H1 (cell line): ENCODE results near the gene BMF. TPM values are rescaled to one million over a fixed set of nuclear protein-coding genes. Genes with fewer than 3 reads are reported as not detected.

Experiments used
- CTCF ChIA-PET: fragments of 300-600 bp; sonication (Branson Sonifier 250); formaldehyde crosslinking; loops from one replicate; lab custom pipeline; 2021; ENCODE audit not compliant: partially characterized antibody; lab: Charles Lee
- POLR2A ChIA-PET: fragments of 300-600 bp; sonication (Branson Sonifier 250); formaldehyde crosslinking; loops from one replicate; lab custom pipeline; 2021; ENCODE audit warnings: inconsistent platforms; ENCODE audit not compliant: partially characterized antibody; lab: Charles Lee
- DNase-seq, 2 experiments: peaks; one replicate each; pipeline versions ENCODE4 v3.0.0 to v3.0.0-alpha.2; 2010 to 2022; ENCODE audit warnings: low spot score in 2 of 2, low read depth in 1 of 2, mixed read lengths in 1 of 2
- FAIRE-seq: peaks from 2 replicates; lab custom pipeline; 2011; peaks lifted over from hg19 to GRCh38; lab: Jason Lieb, UNC
- H2AFZ ChIP-seq: 2 replicates; pipeline ENCODE4 v1.8.1; 2012; ENCODE audit warnings: low read length, inconsistent platforms
- H2AK5ac ChIP-seq: 2 replicates; pipeline ENCODE4 v1.6.1; 2013; ENCODE audit warnings: low read depth, low read length
- H2BK120ac ChIP-seq: replicated peaks from 2 replicates; pipeline ENCODE3; 2013; ENCODE audit warnings: low read depth, low read length, inconsistent platforms
- H2BK12ac ChIP-seq: 2 replicates; pipeline ENCODE4 v1.6.1; 2013; ENCODE audit warnings: low read depth, low read length
- H2BK15ac ChIP-seq: 2 replicates; pipeline ENCODE4 v1.6.1; 2013; ENCODE audit warnings: low read length
- H2BK20ac ChIP-seq: 2 replicates; pipeline ENCODE4 v1.6.1; 2013; ENCODE audit warnings: low read length
- H2BK5ac ChIP-seq: 2 replicates; pipeline ENCODE4 v1.6.1; 2013; ENCODE audit warnings: low read depth, low read length
- H3K14ac ChIP-seq: 2 replicates; pipeline ENCODE4 v1.6.1; 2013; ENCODE audit warnings: inconsistent platforms; ENCODE audit not compliant: insufficient read length
- H3K18ac ChIP-seq: 2 replicates; pipeline ENCODE4 v1.6.1; 2013; ENCODE audit warnings: low read length; ENCODE audit errors: extremely low read depth
- H3K23ac ChIP-seq: 2 replicates; pipeline ENCODE4 v1.6.1; 2013; ENCODE audit warnings: inconsistent platforms; ENCODE audit not compliant: insufficient read length
- H3K23me2 ChIP-seq: 2 replicates; pipeline ENCODE4 v1.6.1; 2013; ENCODE audit warnings: low read depth, low read length
- H3K27ac ChIP-seq: 2 replicates; pipeline ENCODE4 v1.6.1; 2011; ENCODE audit warnings: low read depth, low read length, inconsistent platforms
- H3K27me3 ChIP-seq, 4 experiments: replicated peaks in 1 of 4; 1 replicate in 1 of 4; 2 replicates in 3 of 4; pipeline versions ENCODE4 v1.6.1 to v1.8.1; 2011 to 2013; ENCODE audit warnings: low read length in 3 of 4, mild to moderate bottlenecking in 3 of 4, inconsistent platforms in 2 of 4, mixed read lengths in 2 of 4, moderate library complexity in 1 of 4; ENCODE audit not compliant: control insufficient read depth in 3 of 4, insufficient read depth in 3 of 4; ENCODE audit errors: extremely low read depth in 1 of 4
- H3K36me3 ChIP-seq, 4 experiments: 2 replicates each; pipeline versions ENCODE4 v1.6.1 to v1.8.1; 2011 to 2013; ENCODE audit warnings: mild to moderate bottlenecking in 4 of 4, low read length in 3 of 4, moderate library complexity in 2 of 4, control low read depth in 1 of 4, inconsistent platforms in 1 of 4; ENCODE audit not compliant: insufficient read depth in 4 of 4, control insufficient read depth in 2 of 4
- H3K4ac ChIP-seq: replicated peaks from 2 replicates; pipeline ENCODE3; 2013; ENCODE audit warnings: low read length, low read depth, mixed read lengths, inconsistent platforms; ENCODE audit not compliant: insufficient read length
- H3K4me1 ChIP-seq, 4 experiments: replicated peaks in 1 of 4; 1 replicate in 1 of 4; 2 replicates in 3 of 4; pipeline versions ENCODE4 v1.6.1 to v1.8.1; 2011 to 2013; ENCODE audit warnings: low read length in 3 of 4, inconsistent platforms in 2 of 4, mixed read lengths in 1 of 4; ENCODE audit not compliant: insufficient read depth in 4 of 4, control insufficient read depth in 3 of 4
- H3K4me2 ChIP-seq, 2 experiments: 2 replicates each; pipeline versions ENCODE4 v1.6.1 to v1.8.1; 2011 to 2013; ENCODE audit warnings: low read depth in 2 of 2, low read length in 2 of 2, control low read depth in 1 of 2, inconsistent platforms in 1 of 2, mild to moderate bottlenecking in 1 of 2; ENCODE audit not compliant: insufficient read depth in 1 of 2
- H3K4me3 ChIP-seq, 4 experiments: fragments of 200-600, 300-600 bp in 1 of 4; sonication (generic), shearing (Covaris generic), sonication (Bioruptor Twin) in 1 of 4; 2 replicates each; pipeline versions ENCODE4 v1.5.1 to v1.8.1; 2011 to 2016; ENCODE audit warnings: low read length in 4 of 4, low read depth in 3 of 4, control low read depth in 2 of 4, inconsistent platforms in 2 of 4, mild to moderate bottlenecking in 2 of 4, mixed read lengths in 1 of 4, moderate library complexity in 1 of 4; ENCODE audit not compliant: insufficient read depth in 2 of 4; ENCODE audit errors: extremely low read depth in 1 of 4
- H3K56ac ChIP-seq: replicated peaks from 2 replicates; pipeline ENCODE3; 2013; ENCODE audit warnings: low read depth, mild to moderate bottlenecking, mixed read lengths, low read length, inconsistent platforms; ENCODE audit not compliant: insufficient read length
- H3K79me1 ChIP-seq: 2 replicates; pipeline ENCODE4 v1.6.1; 2013; ENCODE audit warnings: low read depth, low read length, control low read depth
- H3K79me2 ChIP-seq, 2 experiments: 2 replicates each; pipeline versions ENCODE4 v1.6.1 to v1.8.1; 2012 to 2013; ENCODE audit warnings: low read length in 2 of 2, mild to moderate bottlenecking in 2 of 2, inconsistent platforms in 1 of 2; ENCODE audit not compliant: insufficient read depth in 2 of 2, control insufficient read depth in 1 of 2
- H3K9ac ChIP-seq, 4 experiments: replicated peaks in 1 of 4; 1 replicate in 1 of 4; 2 replicates in 3 of 4; pipeline versions ENCODE4 v1.6.1 to v1.8.1; 2011 to 2013; ENCODE audit warnings: low read depth in 3 of 4, low read length in 3 of 4, control low read depth in 2 of 4, mild to moderate bottlenecking in 2 of 4, moderate library complexity in 2 of 4, inconsistent platforms in 1 of 4; ENCODE audit errors: extremely low read depth in 1 of 4
- H3K9me3 ChIP-seq, 2 experiments: 2 replicates each; pipeline versions ENCODE4 v1.6.1 to v1.8.1; 2012 to 2013; ENCODE audit warnings: mild to moderate bottlenecking in 2 of 2, moderate library complexity in 2 of 2, control low read depth in 1 of 2, inconsistent platforms in 1 of 2, low read depth in 1 of 2, low read length in 1 of 2, mixed read lengths in 1 of 2; ENCODE audit not compliant: insufficient read depth in 2 of 2
- H4K20me1 ChIP-seq, 2 experiments: replicated peaks in 1 of 2; 2 replicates each; pipeline versions ENCODE3 to v1.8.1; 2011 to 2013; ENCODE audit warnings: inconsistent platforms in 2 of 2, low read length in 2 of 2, mild to moderate bottlenecking in 1 of 2; ENCODE audit not compliant: insufficient read depth in 2 of 2, control insufficient read depth in 1 of 2
- H4K5ac ChIP-seq: 2 replicates; pipeline ENCODE4 v1.6.1; 2013; ENCODE audit warnings: low read length, low read depth, mixed read lengths, inconsistent platforms; ENCODE audit not compliant: insufficient read length
- H4K8ac ChIP-seq: 2 replicates; pipeline ENCODE4 v1.8.0; 2013; ENCODE audit warnings: mild to moderate bottlenecking, moderate library complexity, low read length, inconsistent platforms; ENCODE audit not compliant: insufficient read depth; ENCODE audit errors: extremely low read depth
- H4K91ac ChIP-seq: replicated peaks from 2 replicates; pipeline ENCODE3; 2013; ENCODE audit warnings: low read length, mixed read lengths, inconsistent platforms; ENCODE audit not compliant: insufficient read length
- ATF3 ChIP-seq: IDR thresholded peaks from 2 replicates; pipeline ENCODE4 v1.6.1; 2011; ENCODE audit warnings: low read depth, mild to moderate bottlenecking, low read length; ENCODE audit not compliant: insufficient read depth
- BRCA1 ChIP-seq: IDR thresholded peaks from 2 replicates; pipeline ENCODE4 v1.6.1; 2012; ENCODE audit warnings: low read depth, low read length, improper control_type of control experiment
- CBX8 ChIP-seq: fragments of 300-800, 300-1000 bp; sonication (generic); IDR thresholded peaks from 2 replicates; pipeline ENCODE4 v1.7.1; 2016; ENCODE audit warnings: low read depth, low read length, borderline replicate concordance
- E2F6 ChIP-seq: IDR thresholded peaks from 2 replicates; pipeline ENCODE4 v1.6.1; 2012; ENCODE audit warnings: inconsistent platforms
- KDM4A ChIP-seq: IDR thresholded peaks from one replicate; pipeline ENCODE4 v1.7.1; 2012; ENCODE audit warnings: low read depth, mild to moderate bottlenecking, moderate library complexity, low read length, inconsistent platforms; ENCODE audit not compliant: severe bottlenecking
- POLR2A ChIP-seq, 2 experiments: IDR thresholded peaks; 1 replicate in 1 of 2; 2 replicates in 1 of 2; pipeline ENCODE4 v1.6.1; 2011; ENCODE audit warnings: low read depth in 2 of 2, low read length in 2 of 2, mild to moderate bottlenecking in 2 of 2; ENCODE audit errors: control extremely low read depth in 1 of 2
- RBBP5 ChIP-seq: IDR thresholded peaks from 2 replicates; pipeline ENCODE4 v1.7.1; 2012; ENCODE audit warnings: low read depth, mild to moderate bottlenecking, inconsistent platforms, low read length, moderate library complexity, borderline replicate concordance
- RNF2 ChIP-seq: fragments of 200-900, 300-1000 bp; sonication (generic); IDR thresholded peaks from 2 replicates; pipeline ENCODE4 v1.7.1; 2016; ENCODE audit warnings: borderline replicate concordance, low read depth, mild to moderate bottlenecking, antibody characterized with exemption, low read length; ENCODE audit not compliant: poor library complexity, severe bottlenecking; ENCODE audit errors: missing control alignments
- RXRA ChIP-seq: IDR thresholded peaks from 2 replicates; pipeline ENCODE4 v1.6.1; 2011; ENCODE audit warnings: low read depth, mild to moderate bottlenecking, low read length, moderate library complexity; ENCODE audit not compliant: insufficient read depth
- SUZ12 ChIP-seq: fragments of 200-600 bp; sonication (generic); IDR thresholded peaks from 2 replicates; pipeline ENCODE4 v1.6.1; 2012; ENCODE audit warnings: mild to moderate bottlenecking, inconsistent platforms, low read length, moderate library complexity, mixed read lengths
- WGBS, 2 experiments: shearing (Covaris generic) in 1 of 2; methylation state at CpG; one replicate each; pipeline versions ENCODE4 v1.1.6 to v1.1.7; 2013 to 2015; ENCODE audit warnings: low lambda C conversion rate in 2 of 2, mixed read lengths in 2 of 2, inconsistent platforms in 1 of 2, low coverage in 1 of 2, missing lambda C conversion rate in 1 of 2; ENCODE audit not compliant: insufficient replicate concordance in 2 of 2, insufficient coverage in 1 of 2, insufficient read length in 1 of 2; ENCODE audit errors: extremely low coverage in 1 of 2, missing lambda C conversion rate in 1 of 2; 5-methylcytosine and 5-hydroxymethylcytosine counted together
- polyA plus RNA-seq, 7 experiments: library from polyadenylated mRNA; depleted of rRNA in 3 of 7; stranded (reverse) in 5 of 7; unstranded in 2 of 7; fragments of >200 nt in 5 of 7; fragments of 200-250 nt in 2 of 7; gene quantifications; 1 replicate in 5 of 7; 2 replicates in 1 of 7; 4 replicates in 1 of 7; pipeline versions ENCODE4 v1.2.1 to v1.2.3, GENCODE V29; 2011 to 2013; ENCODE audit warnings: missing spikeins in 2 of 7, mixed read lengths in 2 of 7
- total RNA-seq: library from RNA; stranded (reverse); fragmentation: NEBNext Ultra II Directional; extraction: Animal tissue kit (Norgen Biotek cat#: 25700); gene quantifications from 2 replicates; pipeline ENCODE4 v1.2.1, GENCODE V29; 2021

BMF gene
- total and polyA plus RNA-seq, 2 of the 8 experiments (the other 6 are each of a cell fraction or from before 2014, with no cell fraction given): 21.2 to 24.2 TPM

GRCh38 chr15:40096094-40096891, 12.4 kb downstream of the BMF start:
- no peak overlapping the region for H2BK120ac ChIP-seq
- H3K14ac ChIP-seq: no peak overlapping the region
- no peaks in the 10 kb centered on the region for H3K79me2 ChIP-seq
- no peak overlapping the region for H3K4me2 ChIP-seq
- no peak overlapping the region for H4K5ac ChIP-seq
- FAIRE-seq (no peak), DNase-seq (no peak)
- no peak overlapping the region for H3K18ac ChIP-seq
- peaks cover 10 to 48% (median 36%) of the 10 kb centered on the region in 4 experiments for H3K4me1 ChIP-seq
- H4K91ac ChIP-seq: no peak overlapping the region
- H3K27ac ChIP-seq: no peak overlapping the region
- no peaks in the 10 kb centered on the region for H3K27me3 ChIP-seq
- POLR2A ChIA-PET: interaction anchor here (1.0 to 2.2 kb wide), 7 partner anchors 9 to 83 kb away, joined by 3 to 17 read pairs (median 4); partner anchors contain the start of gene BMF
- H2AK5ac ChIP-seq: no peak overlapping the region; the same call in 1 of the 2 replicates
- H3K23ac ChIP-seq: no peak overlapping the region
- H4K20me1 ChIP-seq: peaks cover 0 to 2% of the 10 kb centered on the region in 2 experiments
- no peak overlapping the region for H3K4me3 ChIP-seq
- no peaks in the 10 kb centered on the region; the same call in 1 of the 2 replicates for H3K79me1 ChIP-seq
- no peak overlapping the region for H2BK15ac ChIP-seq
- H2BK20ac ChIP-seq: no peak overlapping the region
- no peak overlapping the region for H3K9ac ChIP-seq
- no peaks in the 10 kb centered on the region for H3K9me3 ChIP-seq
- no peak overlapping the region for H4K8ac ChIP-seq
- H3K4ac ChIP-seq: no peak overlapping the region
- H3K36me3 ChIP-seq: peaks cover 0 to 9% (median 2%) of the 10 kb centered on the region in 4 experiments; a peak in 4 of 8 replicates
- CTCF ChIA-PET: interaction anchor here (0.7 to 23.9 kb wide), 13 partner anchors 12 to 232 kb away, joined by 3 to 406 read pairs (median 5); partner anchors contain the start of genes BMF and SRP14
- H3K56ac ChIP-seq: no peak overlapping the region
- H2BK12ac ChIP-seq: no peak overlapping the region
- WGBS, 2 experiments: 83% methylated on average over 8 of the region's 8 CpGs; no CpG with 5 or more reads in 1 of the 2 experiments
- H2AFZ ChIP-seq: no peak overlapping the region
- H2BK5ac ChIP-seq: no peak overlapping the region
- no peaks in the 10 kb centered on the region; the same call in 1 of the 2 replicates for H3K23me2 ChIP-seq
- no peak for TF ChIP-seq KDM4A
- no peak for TF ChIP-seq E2F6
- TF ChIP-seq POLR2A (IDR thresholded peaks at IDR 0.05; ENCODE audit: control extremely low read depth in 1 of 2, low read depth in 2 of 2, low read length in 2 of 2): no peak
- no peak for TF ChIP-seq BRCA1
- TF ChIP-seq RXRA: no peak
- TF ChIP-seq RNF2: no peak
- TF ChIP-seq RBBP5: no peak
- TF ChIP-seq SUZ12: no peak
- TF ChIP-seq CBX8: no peak
- TF ChIP-seq ATF3: no peak
